Stomach (tissue), 9 donors: Measurements from ENCODE around the gene GRB10. TPM values are rescaled to one million over a fixed set of nuclear protein-coding genes. Genes with fewer than 3 reads are reported as not detected.
"Not testable (repeated sequence)": the region's sequence is repeated elsewhere in the genome, so short reads cannot be mapped to it uniquely, and the experiment has no call there.

Source experiments
- DNase-seq, 2 donors: peaks; one replicate each; pipeline versions ENCODE4 v3.0.0 to v3.0.0-alpha.2; 2013 to 2019
- H3K27ac ChIP-seq, 5 donors: fragments of 200-600 bp in 4 of 5; sonication (generic) in 4 of 5; one replicate each; pipeline ENCODE4 v1.5.1; 2013 to 2019; ENCODE audit warnings: mild to moderate bottlenecking in 1 of 5, moderate library complexity in 1 of 5
- H3K27me3 ChIP-seq, 3 donors: fragments of 200-600 bp; sonication (generic); one replicate each; pipeline ENCODE4 v1.5.1; 2017 to 2019; ENCODE audit warnings: mixed run types in 1 of 3
- H3K36me3 ChIP-seq, 4 donors: fragments of 200-600 bp; sonication (generic); 1 replicate in 3 of 4; 2 replicates in 1 of 4; pipeline ENCODE4 v1.5.1; 2016 to 2019
- H3K4me1 ChIP-seq, 4 donors: fragments of 200-600 bp; sonication (generic); one replicate each; pipeline ENCODE4 v1.5.1; 2016 to 2019
- H3K4me3 ChIP-seq, 4 donors: fragments of 200-600 bp; sonication (generic) in 3 of 4; one replicate each; pipeline ENCODE4 v1.5.1; 2016 to 2019; ENCODE audit warnings: mild to moderate bottlenecking in 1 of 4
- H3K9me3 ChIP-seq, 4 donors: fragments of 200-600 bp; sonication (generic); one replicate each; pipeline ENCODE4 v1.5.1; 2016 to 2019
- CTCF ChIP-seq, 7 experiments: fragments of 450-650 bp in 4 of 7; fragments of 200-600 bp in 3 of 7; sonication (generic) in 3 of 7; IDR thresholded peaks; one replicate each; pipeline ENCODE4 v1.5.1; 2016 to 2019; ENCODE audit warnings: antibody characterized with exemption in 7 of 7, control low read depth in 2 of 7, mild to moderate bottlenecking in 1 of 7
- EP300 ChIP-seq: sonication (generic); formaldehyde crosslinking; IDR thresholded peaks from one replicate; pipeline ENCODE4 v1.6.1; 2017; ENCODE audit warnings: antibody characterized with exemption
- POLR2A ChIP-seq, 4 donors: fragments of 450-650 bp; IDR thresholded peaks; one replicate each; pipeline ENCODE4 v1.6.1; 2016; ENCODE audit warnings: antibody characterized with exemption in 4 of 4, control low read depth in 2 of 4, mild to moderate bottlenecking in 1 of 4, moderate library complexity in 1 of 4
- POLR2AphosphoS5 ChIP-seq, 3 donors: sonication (generic); formaldehyde crosslinking; IDR thresholded peaks; one replicate each; pipeline ENCODE4 v1.6.1; 2016; ENCODE audit warnings: antibody characterized with exemption in 3 of 3
- WGBS, 5 donors: extraction: QIAGEN DNeasy Blood & Tissue Kit in 3 of 5; methylation state at CpG; one replicate each; pipeline versions ENCODE4 v1.1.5 to v1.1.7; 2013 to 2018; 5-methylcytosine and 5-hydroxymethylcytosine counted together
- intact Hi-C: fragments of 100-400 bp; cut with DNase I; formaldehyde crosslinking; loops from one replicate; pipeline ENCODE4 v1.15.1; 2023; ENCODE audit warnings: low total_unique reads
- polyA plus RNA-seq, 3 donors: library from polyadenylated mRNA; stranded (reverse); fragments of 200-250 nt; gene quantifications; one replicate each; pipeline ENCODE4 v1.2.3, GENCODE V29; 2013
- total RNA-seq, 5 donors: library from RNA; depleted of rRNA; stranded (reverse); fragments of >200 nt; gene quantifications; one replicate each; pipeline versions ENCODE4 v1.1.0 to v1.2.3, GENCODE V29; 2014 to 2016
- donor health status: healthy with polysubstance abuse.
- donor health status: Bipolar disorder and iron deficiency.
- donor health status: healthy.

The GRB10 gene
- total and polyA plus RNA-seq, 8 donors, result 10.2 to 84.9 (median 49.6) TPM

GRCh38 chr7:50743016-50743415 is 39.7 kb downstream of the GRB10 start:
- Histone ChIP-seq H3K9me3 (no peaks in the 10 kb centered on the region), H3K4me3 (no peak overlapping the region), H3K36me3 (peaks cover 0 to 15% (median 12%) of the 10 kb centered on the region in 4 donors), H3K4me1 (peaks cover 13 to 29% (median 20%) of the 10 kb centered on the region in 4 donors), H3K27ac (no peak overlapping the region), H3K27me3 (no peaks in the 10 kb centered on the region)
- intact Hi-C loops, result no loop called here
- TF ChIP-seq POLR2AphosphoS5 (IDR thresholded peaks at IDR 0.05), result no peak
- no peak for TF ChIP-seq EP300
- no peak for TF ChIP-seq POLR2A (IDR thresholded peaks at IDR 0.05)
- WGBS, 5 donors, result 82 to 95% (median 86%) methylated on average over 2 of the region's 2 CpGs
- DNase-seq, result no peak

DNA sequence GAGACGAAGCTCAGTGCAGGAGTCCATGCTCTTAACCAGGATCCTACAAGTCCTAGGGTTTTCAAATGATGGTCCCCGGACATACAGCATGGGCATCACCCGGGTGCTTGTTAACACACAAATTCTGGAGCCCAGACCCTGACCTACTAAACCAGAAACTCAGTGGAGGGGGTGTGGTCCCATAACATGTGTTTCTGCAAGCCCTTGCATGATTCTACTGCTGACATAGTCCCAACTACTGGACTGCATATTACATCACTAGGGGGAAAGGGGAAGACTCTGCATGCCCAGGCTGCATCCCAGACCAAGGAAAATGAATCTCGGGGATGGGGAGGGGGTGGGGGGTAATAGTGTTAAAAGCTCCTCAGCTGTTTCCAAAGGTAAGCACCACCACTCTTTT is 40.3 kb downstream of the GRB10 start:
- Histone ChIP-seq H3K4me3 (no peak overlapping the region), H3K27me3 (no peaks in the 10 kb centered on the region), H3K36me3 (peaks cover 0 to 8% (median 6%) of the 10 kb centered on the region in 4 donors), H3K27ac (no peak overlapping the region), H3K9me3 (no peaks in the 10 kb centered on the region), H3K4me1 (peaks cover 18 to 32% (median 20%) of the 10 kb centered on the region in 4 donors)
- 85 to 94% (median 90%) methylated on average over 4 of the region's 4 CpGs for whole genome bisulfite sequencing, 5 donors
- no peak for DNase-seq
- TF ChIP-seq CTCF (IDR thresholded peaks at IDR 0.05) (no peak), POLR2AphosphoS5 (IDR thresholded peaks at IDR 0.05) (no peak), POLR2A (IDR thresholded peaks at IDR 0.05) (no peak), EP300 (no peak)
- intact Hi-C loops, result no loop called here

GRCh38 chr7:50739744-50740435 is 42.8 kb downstream of the GRB10 start:
- WGBS, 5 donors, result 59 to 76% (median 67%) methylated on average over 7 of the region's 7 CpGs
- DNase-seq, result peak in 1 of 2 donors; percentile 76

DNA sequence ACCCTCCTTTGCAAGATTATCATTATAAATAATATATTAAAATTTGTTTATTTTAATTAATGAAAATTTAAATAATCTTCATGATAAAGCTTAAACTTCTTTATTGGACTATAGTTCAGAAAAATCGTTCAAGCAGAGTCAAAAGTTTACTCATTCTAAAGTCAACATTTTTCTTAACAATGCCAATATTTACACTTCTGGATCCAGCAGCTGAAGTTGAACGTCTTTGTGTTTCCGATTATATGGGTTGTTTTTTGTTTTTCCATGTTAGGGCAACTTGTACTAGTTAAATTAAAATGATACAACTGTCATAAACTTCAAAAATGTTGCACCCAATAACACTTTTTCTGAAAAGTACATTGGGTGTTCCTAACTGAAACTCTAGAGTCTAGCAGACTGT is 43.8 kb downstream of the GRB10 start:
- Histone ChIP-seq H3K27ac (peak overlapping the region in 2 of 5 donors; percentile 6 to 35), H3K4me3 (no peak overlapping the region), H3K36me3 (peaks cover 0 to 3% (median 1%) of the 10 kb centered on the region in 4 donors), H3K27me3 (no peaks in the 10 kb centered on the region), H3K4me1 (peaks cover 22 to 46% (median 27%) of the 10 kb centered on the region in 4 donors), H3K9me3 (no peaks in the 10 kb centered on the region)
- WGBS, 5 donors, result 12 to 41% (median 23%) methylated on average over 3 of the region's 3 CpGs
- TF ChIP-seq POLR2AphosphoS5 (IDR thresholded peaks at IDR 0.05) (no peak), POLR2A (IDR thresholded peaks at IDR 0.05) (no peak), EP300 (no peak), CTCF (IDR thresholded peaks at IDR 0.05) (no peak)
- DNase-seq, result peak in 1 of 2 donors; percentile 28
- intact Hi-C loops, result no loop called here

More at GRCh38 chr7:50739744-50740435, 42.8 kb downstream of the GRB10 start:
- no peaks in the 10 kb centered on the region for H3K9me3 ChIP-seq
- TF ChIP-seq POLR2A (IDR thresholded peaks at IDR 0.05) (no peak), EP300 (no peak), POLR2AphosphoS5 (IDR thresholded peaks at IDR 0.05) (no peak), CTCF (IDR thresholded peaks at IDR 0.05) (no peak)
- H3K4me1 ChIP-seq, result peaks cover 18 to 36% (median 20%) of the 10 kb centered on the region in 4 donors
- peak overlapping the region in 3 of 5 donors; percentile 6 to 35 (median 14) for H3K27ac ChIP-seq
- no peaks in the 10 kb centered on the region for H3K27me3 ChIP-seq
- no peak overlapping the region for H3K4me3 ChIP-seq
- intact Hi-C loops, result no loop called here
- H3K36me3 ChIP-seq, result peaks cover 0 to 7% (median 3%) of the 10 kb centered on the region in 4 donors

DNA sequence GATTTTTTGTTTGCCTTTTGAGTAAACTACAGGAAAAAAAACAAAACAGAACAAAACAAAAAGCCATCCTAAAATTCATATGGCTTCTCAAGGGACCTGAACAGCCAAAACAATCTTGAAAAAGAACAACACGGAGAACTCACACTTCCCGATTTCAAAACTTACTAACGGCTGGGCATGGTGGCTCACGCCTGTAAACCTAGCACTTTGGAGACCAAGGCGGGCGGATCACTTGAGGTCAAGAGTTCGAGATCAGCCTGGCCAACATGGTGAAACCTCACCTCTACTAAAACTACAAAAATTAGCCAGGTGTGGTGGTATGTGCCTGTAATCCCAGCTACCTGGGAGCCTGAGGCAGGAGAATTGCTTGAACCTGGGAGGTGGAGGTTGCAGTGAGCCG is 46.9 kb downstream of the GRB10 start:
- H3K27ac ChIP-seq, H3K27me3 ChIP-seq, DNase-seq, H3K4me3 ChIP-seq, H3K36me3 ChIP-seq, intact Hi-C loops, H3K9me3 ChIP-seq: not testable (repeated sequence)
- 91 to 96% (median 94%) methylated on average over 8 of the region's 8 CpGs for whole genome bisulfite sequencing, 5 donors
- H3K4me1 ChIP-seq, result peaks cover 26 to 64% (median 35%) of the 10 kb centered on the region in 4 donors
